Lower lobe of right lung (tissue), 2 donors: ENCODE data around the gene WEE2. TPM values are rescaled to one million over a fixed set of nuclear protein-coding genes. Genes with fewer than 3 reads are reported as not detected.

ENCODE experiments used
- ATAC-seq, 2 donors: fragments of 200-7000 bp; cut with Tn5 transposase; one replicate each; pipeline ENCODE4 v1.9.1; 2020 to 2022; ENCODE audit warnings: mild to moderate bottlenecking in 2 of 2, moderate library complexity in 2 of 2
- DNase-seq: peaks from one replicate; pipeline ENCODE4 v3.0.0-alpha.2; 2020
- H3K27ac ChIP-seq: fragments of 200-600 bp; one replicate; pipeline ENCODE4 v1.8.0; 2022
- H3K27me3 ChIP-seq: fragments of 200-600 bp; one replicate; pipeline ENCODE4 v1.8.0; 2022; ENCODE audit warnings: low read depth
- H3K36me3 ChIP-seq: fragments of 200-600 bp; one replicate; pipeline ENCODE4 v1.8.0; 2022; ENCODE audit warnings: mild to moderate bottlenecking
- H3K4me1 ChIP-seq: fragments of 200-600 bp; one replicate; pipeline ENCODE4 v1.8.0; 2022
- H3K4me3 ChIP-seq: fragments of 200-600 bp; one replicate; pipeline ENCODE4 v1.8.0; 2022; ENCODE audit warnings: mild to moderate bottlenecking
- H3K9me3 ChIP-seq: fragments of 200-600 bp; one replicate; pipeline ENCODE4 v1.8.0; 2022
- intact Hi-C: fragments of 100-400 bp; cut with DNase I; formaldehyde crosslinking; loops from one replicate; pipeline ENCODE4 v1.11.0; 2022
- total RNA-seq: library from RNA; stranded (reverse); fragmentation: NEBNext Ultra II Directional; extraction: Animal tissue kit (Norgen Biotek cat#: 25700); gene quantifications from one replicate; pipeline ENCODE4 v1.2.1, GENCODE V29; 2021
- TF ChIP-seq, protein P1 (sequence below): fragments of 200-600 bp; IDR thresholded peaks from one replicate; pipeline ENCODE4 v1.8.0; 2022; ENCODE audit warnings: antibody characterized with exemption, mild to moderate bottlenecking
- donor health status: DM: no; HTN: yes; CAD: no; lungs with severe emphysema.

The WEE2 gene
- total RNA-seq, 1 donor from 2014 or later, result not detected

DNA sequence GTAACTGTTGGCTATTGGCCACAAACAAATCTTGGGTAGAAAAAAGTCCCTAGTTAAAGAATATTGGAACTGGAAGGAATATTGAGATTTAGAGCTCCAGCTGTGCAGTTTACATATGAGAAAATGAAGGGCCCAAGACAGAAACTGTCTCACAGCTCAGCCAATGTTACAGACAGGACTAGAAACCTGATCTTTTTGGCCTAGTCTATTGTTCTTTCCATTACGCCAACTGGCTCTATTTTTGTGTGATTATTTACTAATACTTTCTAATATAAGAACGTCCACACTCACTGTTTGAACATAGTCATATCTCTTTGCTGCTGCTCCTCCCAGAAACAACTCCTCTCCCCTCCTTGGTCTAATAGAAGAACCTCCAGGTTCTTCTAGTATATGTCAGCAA is 1.2 kb downstream of the WEE2 start:
- no peak for ATAC-seq
- Histone ChIP-seq H3K4me1 (no peaks in the 10 kb centered on the region), H3K27me3 (no peaks in the 10 kb centered on the region), H3K36me3 (no peaks in the 10 kb centered on the region), H3K9me3 (no peaks in the 10 kb centered on the region), H3K4me3 (no peak overlapping the region), H3K27ac (no peak overlapping the region)
- TF ChIP-seq, protein P1, sequence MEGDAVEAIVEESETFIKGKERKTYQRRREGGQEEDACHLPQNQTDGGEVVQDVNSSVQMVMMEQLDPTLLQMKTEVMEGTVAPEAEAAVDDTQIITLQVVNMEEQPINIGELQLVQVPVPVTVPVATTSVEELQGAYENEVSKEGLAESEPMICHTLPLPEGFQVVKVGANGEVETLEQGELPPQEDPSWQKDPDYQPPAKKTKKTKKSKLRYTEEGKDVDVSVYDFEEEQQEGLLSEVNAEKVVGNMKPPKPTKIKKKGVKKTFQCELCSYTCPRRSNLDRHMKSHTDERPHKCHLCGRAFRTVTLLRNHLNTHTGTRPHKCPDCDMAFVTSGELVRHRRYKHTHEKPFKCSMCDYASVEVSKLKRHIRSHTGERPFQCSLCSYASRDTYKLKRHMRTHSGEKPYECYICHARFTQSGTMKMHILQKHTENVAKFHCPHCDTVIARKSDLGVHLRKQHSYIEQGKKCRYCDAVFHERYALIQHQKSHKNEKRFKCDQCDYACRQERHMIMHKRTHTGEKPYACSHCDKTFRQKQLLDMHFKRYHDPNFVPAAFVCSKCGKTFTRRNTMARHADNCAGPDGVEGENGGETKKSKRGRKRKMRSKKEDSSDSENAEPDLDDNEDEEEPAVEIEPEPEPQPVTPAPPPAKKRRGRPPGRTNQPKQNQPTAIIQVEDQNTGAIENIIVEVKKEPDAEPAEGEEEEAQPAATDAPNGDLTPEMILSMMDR, result no peak
- no peak for DNase-seq
- intact Hi-C loops, result no loop called here

GRCh38 chr7:141709749-141710148 is 1.6 kb downstream of the WEE2 start:
- no peaks in the 10 kb centered on the region for H3K27me3 ChIP-seq
- no peaks in the 10 kb centered on the region for H3K36me3 ChIP-seq
- H3K4me1 ChIP-seq, result no peaks in the 10 kb centered on the region
- TF ChIP-seq, protein P1, result no peak
- no peaks in the 10 kb centered on the region for H3K9me3 ChIP-seq
- no peak overlapping the region for H3K4me3 ChIP-seq
- H3K27ac ChIP-seq, result no peak overlapping the region
- ATAC-seq (no peak), DNase-seq (no peak)
- intact Hi-C loops, result no loop called here

- intact Hi-C loops, result no loop called here
- ATAC-seq, result no peak
- Histone ChIP-seq H3K36me3 (no peaks in the 10 kb centered on the region), H3K27ac (no peak overlapping the region), H3K4me1 (no peaks in the 10 kb centered on the region), H3K9me3 (no peaks in the 10 kb centered on the region), H3K27me3 (no peaks in the 10 kb centered on the region), H3K4me3 (no peak overlapping the region)
- no peak for DNase-seq
- TF ChIP-seq, protein P1, result no peak
These were observed 2.1 kb downstream of the WEE2 start for GRCh38 chr7:141710301-141710700.

GRCh38 chr7:141712603-141713255 is 4.6 kb downstream of the WEE2 start:
- no peaks in the 10 kb centered on the region for H3K27me3 ChIP-seq
- intact Hi-C loops, result no loop called here
- no peaks in the 10 kb centered on the region for H3K36me3 ChIP-seq
- DNase-seq (no peak), ATAC-seq (no peak)
- H3K9me3 ChIP-seq, result no peaks in the 10 kb centered on the region
- TF ChIP-seq, protein P1, result no peak
- no peak overlapping the region for H3K27ac ChIP-seq
- no peak overlapping the region for H3K4me3 ChIP-seq
- H3K4me1 ChIP-seq, result no peaks in the 10 kb centered on the region

DNA sequence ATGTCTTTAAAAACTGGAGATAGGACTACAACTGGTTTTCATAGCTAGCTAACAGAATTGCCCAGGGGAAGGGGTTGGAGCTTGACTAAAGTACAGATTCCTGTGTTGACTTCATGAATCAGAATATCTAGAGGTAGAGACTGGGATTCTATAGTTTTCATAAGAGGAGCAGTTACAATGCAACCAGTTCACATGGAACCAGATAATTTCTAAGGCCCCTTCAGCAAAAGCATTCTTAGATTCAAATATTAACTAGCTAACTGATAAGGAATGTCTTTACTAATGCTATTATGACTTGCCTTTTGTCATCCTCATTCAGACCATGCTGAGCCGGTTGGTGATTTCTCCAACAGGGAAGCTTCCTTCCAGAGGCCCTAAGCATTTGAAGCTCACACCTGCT is 5.7 kb downstream of the WEE2 start:
- intact Hi-C loops, result no loop called here
- no peak overlapping the region for H3K4me3 ChIP-seq
- TF ChIP-seq, protein P1, result no peak
- DNase-seq, result no peak
- H3K27ac ChIP-seq, result no peak overlapping the region
- no peak for ATAC-seq
- H3K4me1 ChIP-seq, result no peaks in the 10 kb centered on the region
- H3K9me3 ChIP-seq, result no peaks in the 10 kb centered on the region
- no peaks in the 10 kb centered on the region for H3K27me3 ChIP-seq
- H3K36me3 ChIP-seq, result no peaks in the 10 kb centered on the region
